Sigmoid colon (tissue), 7 donors: Measurements from ENCODE around the gene ARHGEF38. TPM values are rescaled to one million over a fixed set of nuclear protein-coding genes. Genes with fewer than 3 reads are reported as not detected.

Experiments used
- DNase-seq: peaks from one replicate; pipeline ENCODE4 v3.0.0-alpha.2; 2019
- H3K27ac ChIP-seq, 4 donors: fragments of 200-600 bp; sonication (generic); one replicate each; pipeline ENCODE4 v1.5.1; 2016 to 2019; ENCODE audit warnings: mild to moderate bottlenecking in 1 of 4
- H3K27me3 ChIP-seq, 3 donors: fragments of 200-600 bp; sonication (generic); one replicate each; pipeline ENCODE4 v1.5.1; 2019; ENCODE audit warnings: mild to moderate bottlenecking in 1 of 3
- H3K36me3 ChIP-seq, 4 donors: fragments of 200-600 bp; sonication (generic); one replicate each; pipeline ENCODE4 v1.5.1; 2016 to 2019
- H3K4me1 ChIP-seq, 4 donors: fragments of 200-600 bp; sonication (generic); one replicate each; pipeline ENCODE4 v1.5.1; 2017 to 2019
- H3K4me3 ChIP-seq, 4 donors: fragments of 200-600 bp; sonication (generic); one replicate each; pipeline ENCODE4 v1.5.1; 2017 to 2019; ENCODE audit warnings: mild to moderate bottlenecking in 2 of 4, moderate library complexity in 1 of 4
- H3K9me3 ChIP-seq, 4 donors: fragments of 200-600 bp in 3 of 4; sonication (generic) in 3 of 4; one replicate each; pipeline versions ENCODE4 v1.5.1 to v1.6.1; 2013 to 2019
- CTCF ChIP-seq, 4 experiments: fragments of 450-650 bp in 3 of 4; fragments of 200-600 bp in 1 of 4; IDR thresholded peaks; one replicate each; pipeline ENCODE4 v1.5.1; 2016 to 2019; ENCODE audit warnings: antibody characterized with exemption in 4 of 4, mild to moderate bottlenecking in 3 of 4, moderate library complexity in 2 of 4
- EP300 ChIP-seq, 4 donors: sonication (generic); formaldehyde crosslinking; IDR thresholded peaks; one replicate each; pipeline ENCODE4 v1.6.1; 2017; ENCODE audit warnings: antibody characterized with exemption in 4 of 4
- POLR2A ChIP-seq, 2 donors: fragments of 450-650 bp; IDR thresholded peaks; one replicate each; pipeline ENCODE4 v1.6.1; 2016; ENCODE audit warnings: antibody characterized with exemption in 2 of 2, mild to moderate bottlenecking in 2 of 2, moderate library complexity in 2 of 2
- POLR2AphosphoS5 ChIP-seq, 4 donors: sonication (generic); formaldehyde crosslinking; IDR thresholded peaks; one replicate each; pipeline ENCODE4 v1.6.1; 2017; ENCODE audit warnings: antibody characterized with exemption in 4 of 4
- WGBS, 2 donors: extraction: QIAGEN DNeasy Blood & Tissue Kit; methylation state at CpG; one replicate each; pipeline ENCODE4 v1.1.7; 2013; 5-methylcytosine and 5-hydroxymethylcytosine counted together
- intact Hi-C: fragments of 100-400 bp; cut with DNase I; formaldehyde crosslinking; loops from one replicate; pipeline ENCODE4 v1.15.1; 2023
- polyA plus RNA-seq, 3 donors: library from polyadenylated mRNA; stranded (reverse); fragments of 200-250 nt; gene quantifications; one replicate each; pipeline ENCODE4 v1.2.3, GENCODE V29; 2013
- total RNA-seq, 4 donors: library from RNA; depleted of rRNA; stranded (reverse); fragments of >200 nt; gene quantifications; one replicate each; pipeline ENCODE4 v1.1.0, GENCODE V29; 2016
- donor health status: healthy with polysubstance abuse.
- donor health status: Bipolar disorder and iron deficiency.
- donor health status: healthy.

Gene ARHGEF38
- total and polyA plus RNA-seq, 7 donors: 1.2 to 1.9 (median 1.8) TPM; not detected in 4

- DNase-seq: no peak
- 67 to 81% methylated on average over 1 of the region's 1 CpG for whole genome bisulfite sequencing, 2 donors
- intact Hi-C loops: no loop called here
Measured at GRCh38 chr4:105645440-105645839, 93.0 kb downstream of the ARHGEF38 start.

GRCh38 chr4:105650190-105650589 lies 97.8 kb downstream of the ARHGEF38 start:
- TF ChIP-seq EP300 (IDR thresholded peaks at IDR 0.05) (no peak), POLR2A (IDR thresholded peaks at IDR 0.05) (no peak), POLR2AphosphoS5 (IDR thresholded peaks at IDR 0.05) (no peak), CTCF (IDR thresholded peaks at IDR 0.05) (no peak)
- H3K27me3 ChIP-seq: no peaks in the 10 kb centered on the region
- 88 to 97% methylated on average over 1 of the region's 1 CpG for WGBS, 2 donors
- H3K27ac ChIP-seq: no peak overlapping the region
- peaks cover 0 to 17% (median 3%) of the 10 kb centered on the region in 4 donors for H3K4me1 ChIP-seq
- H3K4me3 ChIP-seq: no peak overlapping the region
- H3K36me3 ChIP-seq: no peaks in the 10 kb centered on the region
- no peaks in the 10 kb centered on the region for H3K9me3 ChIP-seq
- intact Hi-C loops: no loop called here
- DNase-seq: no peak

More at GRCh38 chr4:105645440-105645839, 93.0 kb downstream of the ARHGEF38 start:
- H3K4me1 ChIP-seq: no peaks in the 10 kb centered on the region
- no peaks in the 10 kb centered on the region for H3K9me3 ChIP-seq
- no peaks in the 10 kb centered on the region for H3K27me3 ChIP-seq
- H3K36me3 ChIP-seq: no peaks in the 10 kb centered on the region
- TF ChIP-seq POLR2AphosphoS5 (IDR thresholded peaks at IDR 0.05) (no peak), POLR2A (IDR thresholded peaks at IDR 0.05) (no peak), CTCF (IDR thresholded peaks at IDR 0.05) (no peak), EP300 (IDR thresholded peaks at IDR 0.05) (no peak)
- no peak overlapping the region for H3K4me3 ChIP-seq
- H3K27ac ChIP-seq: no peak overlapping the region

GRCh38 chr4:105651884-105652283 lies 99.5 kb downstream of the ARHGEF38 start:
- no peak overlapping the region for H3K4me3 ChIP-seq
- no peaks in the 10 kb centered on the region for H3K27me3 ChIP-seq
- H3K27ac ChIP-seq: no peak overlapping the region
- H3K4me1 ChIP-seq: peaks cover 0 to 17% (median 3%) of the 10 kb centered on the region in 4 donors
- no peak for DNase-seq
- H3K9me3 ChIP-seq: no peaks in the 10 kb centered on the region
- TF ChIP-seq POLR2A (IDR thresholded peaks at IDR 0.05) (no peak), POLR2AphosphoS5 (IDR thresholded peaks at IDR 0.05) (no peak), CTCF (IDR thresholded peaks at IDR 0.05) (no peak), EP300 (IDR thresholded peaks at IDR 0.05) (no peak)
- no peaks in the 10 kb centered on the region for H3K36me3 ChIP-seq
- intact Hi-C loops: no loop called here

GRCh38 chr4:105652286-105652888 lies 100.0 kb downstream of the ARHGEF38 start:
- H3K4me1 ChIP-seq: peaks cover 0 to 17% (median 3%) of the 10 kb centered on the region in 4 donors
- no peak overlapping the region for H3K4me3 ChIP-seq
- TF ChIP-seq EP300 (IDR thresholded peaks at IDR 0.05) (no peak), POLR2A (IDR thresholded peaks at IDR 0.05) (no peak), POLR2AphosphoS5 (IDR thresholded peaks at IDR 0.05) (no peak), CTCF (IDR thresholded peaks at IDR 0.05) (no peak)
- H3K9me3 ChIP-seq: no peaks in the 10 kb centered on the region
- WGBS, 2 donors: 75 to 85% methylated on average over 4 of the region's 4 CpGs
- intact Hi-C loops: no loop called here
- no peaks in the 10 kb centered on the region for H3K27me3 ChIP-seq
- no peaks in the 10 kb centered on the region for H3K36me3 ChIP-seq
- H3K27ac ChIP-seq: no peak overlapping the region
- DNase-seq: no peak
